ENCODE data around the gene TLCD1. TPM values are rescaled to one million over a fixed set of nuclear protein-coding genes. Genes with fewer than 3 reads are reported as not detected.

The TLCD1 gene
- total and polyA plus RNA-seq, 7 donors: 0.68 to 2.4 (median 1.1) TPM; not detected in 1

GRCh38 chr17:28712032-28712704 lies 13.9 kb downstream of the TLCD1 start:
- peaks cover 0 to 9% (median 2%) of the 10 kb centered on the region in 3 donors for H3K27me3 ChIP-seq (ENCODE audit: insufficient read depth in 3 of 3, low read length in 2 of 3)
- H3K9me3 ChIP-seq: no peaks in the 10 kb centered on the region
- peak; percentile 46 to 73 for DNase-seq
- intact Hi-C loops (cut with DNase I): no loop called here
- 35 to 46% (median 36%) methylated on average over 33 to 34 of the region's 34 CpGs for WGBS, 3 donors
- H3K27ac ChIP-seq: peak overlapping the region; percentile 82
- peak overlapping the region; percentile 85 for H3K4me3 ChIP-seq
- H3K36me3 ChIP-seq (ENCODE audit: insufficient read depth in 1 of 2, low read depth in 1 of 2): peaks cover 0 to 10% of the 10 kb centered on the region in 2 donors
- ATAC-seq: no peak
- TF ChIP-seq CTCF (IDR thresholded peaks at IDR 0.05): no peak
- peaks cover 8% of the 10 kb centered on the region for H3K4me1 ChIP-seq

GRCh38 chr17:28711723-28712031 lies 14.4 kb downstream of the TLCD1 start, which contains the start of gene PROCA1:
PROCA1 (minus strand) TSS chr17:28711888; CDS start chr17:28711660, 228 bp downstream.
- Histone ChIP-seq H3K27me3 (ENCODE audit: insufficient read depth in 3 of 3, low read length in 2 of 3) (peaks cover 0 to 4% (median 2%) of the 10 kb centered on the region in 3 donors), H3K36me3 (ENCODE audit: insufficient read depth in 1 of 2, low read depth in 1 of 2) (peaks cover 0 to 10% of the 10 kb centered on the region in 2 donors), H3K4me1 (peaks cover 6% of the 10 kb centered on the region), H3K4me3 (peak within 1 kb of the TSS; percentile 85), H3K27ac (peak within 1 kb of the TSS; percentile 82), H3K9me3 (no peaks in the 10 kb centered on the region)
- no peak for TF ChIP-seq CTCF (IDR thresholded peaks at IDR 0.05)
- 3 to 4% (median 3%) methylated on average over 20 of the region's 20 CpGs for WGBS, 3 donors
- DNase-seq (no peak), ATAC-seq (peak in 3 of 4 donors; percentile 25 to 39 (median 38))
- intact Hi-C loops (cut with DNase I): no loop called here

GRCh38 chr17:28710861-28711722 lies 14.9 kb downstream of the TLCD1 start:
- WGBS, 3 donors: 1% methylated on average over 27 to 74 of the region's 74 CpGs
- Histone ChIP-seq H3K36me3 (ENCODE audit: insufficient read depth in 1 of 2, low read depth in 1 of 2) (peaks cover 0 to 10% of the 10 kb centered on the region in 2 donors), H3K9me3 (no peaks in the 10 kb centered on the region), H3K27ac (peak overlapping the region; percentile 82), H3K4me1 (peaks cover 5% of the 10 kb centered on the region), H3K27me3 (ENCODE audit: insufficient read depth in 3 of 3, low read length in 2 of 3) (peaks cover 0 to 2% (median 0%) of the 10 kb centered on the region in 3 donors), H3K4me3 (peak overlapping the region; percentile 85)
- DNase-seq (peak; percentile 87 to 91), ATAC-seq (peak; percentile 89 to 92 (median 92))
- intact Hi-C loops (cut with DNase I): no loop called here
- TF ChIP-seq CTCF (IDR thresholded peaks at IDR 0.05): no peak

GRCh38 chr17:28707339-28707720 lies 18.7 kb downstream of the TLCD1 start:
- Histone ChIP-seq H3K9me3 (no peaks in the 10 kb centered on the region), H3K4me1 (peaks cover 5% of the 10 kb centered on the region), H3K27me3 (ENCODE audit: insufficient read depth in 3 of 3, low read length in 2 of 3) (peaks cover 0 to 2% (median 0%) of the 10 kb centered on the region in 3 donors), H3K27ac (no peak overlapping the region), H3K4me3 (no peak overlapping the region), H3K36me3 (ENCODE audit: insufficient read depth in 1 of 2, low read depth in 1 of 2) (peaks cover 0 to 28% of the 10 kb centered on the region in 2 donors)
- no peak for TF ChIP-seq CTCF (IDR thresholded peaks at IDR 0.05)
- no peak for DNase-seq
- no peak for ATAC-seq
- intact Hi-C loops (cut with DNase I): no loop called here
- WGBS, 3 donors: 85 to 93% (median 88%) methylated on average over 2 of the region's 2 CpGs
